ENCODE data around the gene FAM9B.

The FAM9B gene

GRCh38 chrX:8987672-8988250 lies 46.2 kb downstream of the FAM9B start:
- peak overlapping the region; percentile 42 for H3K27ac ChIP-seq (ENCODE audit: insufficient read depth, low read length, poor library complexity, severe bottlenecking)
- H3K27me3 ChIP-seq (replicated peaks; ENCODE audit: control insufficient read depth, insufficient read depth, low read length, poor library complexity, severe bottlenecking), result no peaks in the 10 kb centered on the region

GRCh38 chrX:8984231-8984630 lies 49.7 kb downstream of the FAM9B start:
- DNase-seq, result no peak
- Histone ChIP-seq H3K36me3 (ENCODE audit: control insufficient read depth, insufficient read depth, low read length) (no peaks in the 10 kb centered on the region), H3K4me1 (ENCODE audit: control insufficient read depth, insufficient read depth, low read length, poor library complexity, severe bottlenecking) (peaks cover 18% of the 10 kb centered on the region), H3K27ac (ENCODE audit: insufficient read depth, low read length, poor library complexity, severe bottlenecking) (no peak overlapping the region), H3K9me3 (ENCODE audit: control insufficient read depth, low read length) (no peaks in the 10 kb centered on the region), H3K27me3 (replicated peaks; ENCODE audit: control insufficient read depth, insufficient read depth, low read length, poor library complexity, severe bottlenecking) (no peaks in the 10 kb centered on the region), H3K4me3 (ENCODE audit: insufficient read depth, low read depth, low read length, poor library complexity, severe bottlenecking) (no peak overlapping the region)

More at GRCh38 chrX:8987672-8988250, 46.2 kb downstream of the FAM9B start:
- no peaks in the 10 kb centered on the region for H3K36me3 ChIP-seq (ENCODE audit: control insufficient read depth, insufficient read depth, low read length)
- DNase-seq, result peak; percentile 18 to 59 (median 38)
- H3K4me1 ChIP-seq (ENCODE audit: control insufficient read depth, insufficient read depth, low read length, poor library complexity, severe bottlenecking), result peaks cover 12% of the 10 kb centered on the region
- H3K9me3 ChIP-seq (ENCODE audit: control insufficient read depth, low read length), result no peaks in the 10 kb centered on the region
- peak overlapping the region; percentile 17 for H3K4me3 ChIP-seq (ENCODE audit: insufficient read depth, low read depth, low read length, poor library complexity, severe bottlenecking)

GRCh38 chrX:8981723-8982122 lies 52.2 kb downstream of the FAM9B start:
- no peaks in the 10 kb centered on the region for H3K9me3 ChIP-seq (ENCODE audit: control insufficient read depth, low read length)
- no peaks in the 10 kb centered on the region for H3K27me3 ChIP-seq (replicated peaks; ENCODE audit: control insufficient read depth, insufficient read depth, low read length, poor library complexity, severe bottlenecking)
- no peak overlapping the region for H3K4me3 ChIP-seq (ENCODE audit: insufficient read depth, low read depth, low read length, poor library complexity, severe bottlenecking)
- DNase-seq, result no peak
- H3K27ac ChIP-seq (ENCODE audit: insufficient read depth, low read length, poor library complexity, severe bottlenecking), result no peak overlapping the region
- H3K36me3 ChIP-seq (ENCODE audit: control insufficient read depth, insufficient read depth, low read length), result no peaks in the 10 kb centered on the region
- H3K4me1 ChIP-seq (ENCODE audit: control insufficient read depth, insufficient read depth, low read length, poor library complexity, severe bottlenecking), result peaks cover 6% of the 10 kb centered on the region

- Histone ChIP-seq H3K27me3 (replicated peaks; ENCODE audit: control insufficient read depth, insufficient read depth, low read length, poor library complexity, severe bottlenecking) (no peaks in the 10 kb centered on the region), H3K4me1 (ENCODE audit: control insufficient read depth, insufficient read depth, low read length, poor library complexity, severe bottlenecking) (peaks cover 6% of the 10 kb centered on the region), H3K4me3 (ENCODE audit: insufficient read depth, low read depth, low read length, poor library complexity, severe bottlenecking) (no peak overlapping the region), H3K27ac (ENCODE audit: insufficient read depth, low read length, poor library complexity, severe bottlenecking) (no peak overlapping the region), H3K36me3 (ENCODE audit: control insufficient read depth, insufficient read depth, low read length) (no peaks in the 10 kb centered on the region), H3K9me3 (ENCODE audit: control insufficient read depth, low read length) (no peaks in the 10 kb centered on the region)
- no peak for DNase-seq
Measured at GRCh38 chrX:8980756-8981155, 53.2 kb downstream of the FAM9B start.

Measured in effector memory CD4-positive, alpha-beta T cell (primary cell).